ENCODE results near the gene FAM186B. TPM values are rescaled to one million over a fixed set of nuclear protein-coding genes. Genes with fewer than 3 reads are reported as not detected.
A peak's percentile ranks its signal among the peaks of the same experiment; 100 is the strongest.

The FAM186B gene
- total and polyA plus RNA-seq, 2 of the 13 experiments (the other 11 are each of a cell fraction or from before 2014, with no cell fraction given), result 0.07 to 0.20 TPM

DNA sequence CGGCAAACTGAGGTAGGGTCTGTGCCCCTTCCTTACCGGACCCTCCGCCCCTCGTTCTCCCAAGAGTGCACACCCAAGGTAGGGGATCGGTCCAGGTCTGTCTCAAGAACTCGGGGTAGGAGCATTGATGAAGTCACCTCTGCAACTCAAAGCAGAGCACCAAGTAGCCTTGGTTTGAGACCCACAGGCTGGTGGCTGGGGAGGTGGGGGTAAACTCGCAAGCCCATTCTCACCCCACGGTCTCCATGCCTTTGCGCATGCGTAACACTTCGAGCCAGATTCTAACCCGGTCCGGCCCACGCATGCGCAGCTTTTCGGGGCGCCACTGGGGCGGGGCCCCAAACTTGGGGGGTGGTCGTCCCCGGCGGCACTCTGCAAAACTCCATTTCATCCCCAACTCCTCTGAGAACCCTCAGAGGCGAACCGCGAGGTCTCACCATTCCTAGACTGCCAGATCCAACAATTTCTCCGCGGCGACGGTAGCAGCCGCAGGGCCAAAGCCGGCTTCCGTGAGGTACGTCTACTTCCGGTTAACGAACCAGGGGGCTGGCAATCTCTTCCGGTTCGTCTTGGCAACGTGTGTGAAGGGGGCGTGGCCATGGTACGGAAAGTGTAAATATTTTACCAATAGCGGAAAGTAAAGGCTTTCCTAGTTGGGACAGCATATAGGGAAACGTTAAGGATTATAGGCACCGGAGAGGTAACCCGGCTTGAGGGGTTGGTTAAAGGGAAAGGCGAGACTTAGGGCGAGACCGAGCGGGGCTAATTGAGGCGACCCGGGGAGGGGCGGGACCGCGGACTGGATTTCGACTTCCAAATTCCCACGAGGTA lies 37.6 kb downstream of the FAM186B start, which contains the start of gene MCRS1 (continued):
- TF ChIP-seq, protein P1, sequence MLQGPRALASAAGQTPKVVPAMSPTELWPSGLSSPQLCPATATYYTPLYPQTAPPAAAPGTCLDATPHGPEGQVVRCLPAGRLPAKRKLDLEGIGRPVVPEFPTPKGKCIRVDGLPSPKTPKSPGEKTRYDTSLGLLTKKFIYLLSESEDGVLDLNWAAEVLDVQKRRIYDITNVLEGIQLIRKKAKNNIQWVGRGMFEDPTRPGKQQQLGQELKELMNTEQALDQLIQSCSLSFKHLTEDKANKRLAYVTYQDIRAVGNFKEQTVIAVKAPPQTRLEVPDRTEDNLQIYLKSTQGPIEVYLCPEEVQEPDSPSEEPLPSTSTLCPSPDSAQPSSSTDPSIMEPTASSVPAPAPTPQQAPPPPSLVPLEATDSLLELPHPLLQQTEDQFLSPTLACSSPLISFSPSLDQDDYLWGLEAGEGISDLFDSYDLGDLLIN (CRISPR knock-in tag; IDR thresholded peaks at IDR 0.05; ENCODE audit: borderline replicate concordance), result no peak
- TF ChIP-seq ZFY (CRISPR knock-in tag; IDR thresholded peaks at IDR 0.05) (peak; percentile 95), ZNF792 (CRISPR knock-in tag; IDR thresholded peaks at IDR 0.05) (peak; percentile 76), NFIB (CRISPR knock-in tag; IDR thresholded peaks at IDR 0.05; ENCODE audit: borderline replicate concordance) (no peak), AGO1 (IDR thresholded peaks at IDR 0.05; ENCODE audit: low read depth, low read length, poor library complexity, severe bottlenecking) (no peak), DPF2 (CRISPR knock-in tag; IDR thresholded peaks at IDR 0.05; ENCODE audit: borderline replicate concordance, low read depth) (no peak), HES4 (CRISPR knock-in tag; IDR thresholded peaks at IDR 0.05; ENCODE audit: borderline replicate concordance) (no peak), FIP1L1 (IDR thresholded peaks at IDR 0.05; ENCODE audit: borderline replicate concordance, insufficient read depth, low read depth, low read length) (no peak), THAP11 (CRISPR knock-in tag; IDR thresholded peaks at IDR 0.05) (peak; percentile 94), ZFP1 (CRISPR knock-in tag; IDR thresholded peaks at IDR 0.05) (no peak), MATR3 (CRISPR knock-in tag; IDR thresholded peaks at IDR 0.05) (no peak), ZNF143 (CRISPR knock-in tag; IDR thresholded peaks at IDR 0.05) (peak; percentile 41; the same call in 1 of the 2 replicates)
- TF ChIP-seq, protein P2, sequence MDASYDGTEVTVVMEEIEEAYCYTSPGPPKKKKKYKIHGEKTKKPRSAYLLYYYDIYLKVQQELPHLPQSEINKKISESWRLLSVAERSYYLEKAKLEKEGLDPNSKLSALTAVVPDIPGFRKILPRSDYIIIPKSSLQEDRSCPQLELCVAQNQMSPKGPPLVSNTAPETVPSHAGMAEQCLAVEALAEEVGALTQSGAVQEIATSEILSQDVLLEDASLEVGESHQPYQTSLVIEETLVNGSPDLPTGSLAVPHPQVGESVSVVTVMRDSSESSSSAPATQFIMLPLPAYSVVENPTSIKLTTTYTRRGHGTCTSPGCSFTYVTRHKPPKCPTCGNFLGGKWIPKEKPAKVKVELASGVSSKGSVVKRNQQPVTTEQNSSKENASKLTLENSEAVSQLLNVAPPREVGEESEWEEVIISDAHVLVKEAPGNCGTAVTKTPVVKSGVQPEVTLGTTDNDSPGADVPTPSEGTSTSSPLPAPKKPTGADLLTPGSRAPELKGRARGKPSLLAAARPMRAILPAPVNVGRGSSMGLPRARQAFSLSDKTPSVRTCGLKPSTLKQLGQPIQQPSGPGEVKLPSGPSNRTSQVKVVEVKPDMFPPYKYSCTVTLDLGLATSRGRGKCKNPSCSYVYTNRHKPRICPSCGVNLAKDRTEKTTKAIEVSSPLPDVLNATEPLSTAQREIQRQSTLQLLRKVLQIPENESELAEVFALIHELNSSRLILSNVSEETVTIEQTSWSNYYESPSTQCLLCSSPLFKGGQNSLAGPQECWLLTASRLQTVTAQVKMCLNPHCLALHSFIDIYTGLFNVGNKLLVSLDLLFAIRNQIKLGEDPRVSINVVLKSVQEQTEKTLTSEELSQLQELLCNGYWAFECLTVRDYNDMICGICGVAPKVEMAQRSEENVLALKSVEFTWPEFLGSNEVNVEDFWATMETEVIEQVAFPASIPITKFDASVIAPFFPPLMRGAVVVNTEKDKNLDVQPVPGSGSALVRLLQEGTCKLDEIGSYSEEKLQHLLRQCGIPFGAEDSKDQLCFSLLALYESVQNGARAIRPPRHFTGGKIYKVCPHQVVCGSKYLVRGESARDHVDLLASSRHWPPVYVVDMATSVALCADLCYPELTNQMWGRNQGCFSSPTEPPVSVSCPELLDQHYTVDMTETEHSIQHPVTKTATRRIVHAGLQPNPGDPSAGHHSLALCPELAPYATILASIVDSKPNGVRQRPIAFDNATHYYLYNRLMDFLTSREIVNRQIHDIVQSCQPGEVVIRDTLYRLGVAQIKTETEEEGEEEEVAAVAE (CRISPR knock-in tag; IDR thresholded peaks at IDR 0.05; ENCODE audit: borderline replicate concordance), result no peak; the same call in 1 of the 2 replicates
- TF ChIP-seq, protein P3, sequence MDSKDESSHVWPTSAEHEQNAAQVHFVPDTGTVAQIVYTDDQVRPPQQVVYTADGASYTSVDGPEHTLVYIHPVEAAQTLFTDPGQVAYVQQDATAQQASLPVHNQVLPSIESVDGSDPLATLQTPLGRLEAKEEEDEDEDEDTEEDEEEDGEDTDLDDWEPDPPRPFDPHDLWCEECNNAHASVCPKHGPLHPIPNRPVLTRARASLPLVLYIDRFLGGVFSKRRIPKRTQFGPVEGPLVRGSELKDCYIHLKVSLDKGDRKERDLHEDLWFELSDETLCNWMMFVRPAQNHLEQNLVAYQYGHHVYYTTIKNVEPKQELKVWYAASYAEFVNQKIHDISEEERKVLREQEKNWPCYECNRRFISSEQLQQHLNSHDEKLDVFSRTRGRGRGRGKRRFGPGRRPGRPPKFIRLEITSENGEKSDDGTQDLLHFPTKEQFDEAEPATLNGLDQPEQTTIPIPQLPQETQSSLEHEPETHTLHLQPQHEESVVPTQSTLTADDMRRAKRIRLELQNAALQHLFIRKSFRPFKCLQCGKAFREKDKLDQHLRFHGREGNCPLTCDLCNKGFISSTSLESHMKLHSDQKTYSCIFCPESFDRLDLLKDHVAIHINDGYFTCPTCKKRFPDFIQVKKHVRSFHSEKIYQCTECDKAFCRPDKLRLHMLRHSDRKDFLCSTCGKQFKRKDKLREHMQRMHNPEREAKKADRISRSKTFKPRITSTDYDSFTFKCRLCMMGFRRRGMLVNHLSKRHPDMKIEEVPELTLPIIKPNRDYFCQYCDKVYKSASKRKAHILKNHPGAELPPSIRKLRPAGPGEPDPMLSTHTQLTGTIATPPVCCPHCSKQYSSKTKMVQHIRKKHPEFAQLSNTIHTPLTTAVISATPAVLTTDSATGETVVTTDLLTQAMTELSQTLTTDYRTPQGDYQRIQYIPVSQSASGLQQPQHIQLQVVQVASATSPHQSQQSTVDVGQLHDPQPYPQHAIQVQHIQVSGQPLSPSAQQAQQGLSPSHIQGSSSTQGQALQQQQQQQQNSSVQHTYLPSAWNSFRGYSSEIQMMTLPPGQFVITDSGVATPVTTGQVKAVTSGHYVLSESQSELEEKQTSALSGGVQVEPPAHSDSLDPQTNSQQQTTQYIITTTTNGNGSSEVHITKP (CRISPR knock-in tag; IDR thresholded peaks at IDR 0.05; ENCODE audit: low read depth), result no peak
- TF ChIP-seq, protein P4, sequence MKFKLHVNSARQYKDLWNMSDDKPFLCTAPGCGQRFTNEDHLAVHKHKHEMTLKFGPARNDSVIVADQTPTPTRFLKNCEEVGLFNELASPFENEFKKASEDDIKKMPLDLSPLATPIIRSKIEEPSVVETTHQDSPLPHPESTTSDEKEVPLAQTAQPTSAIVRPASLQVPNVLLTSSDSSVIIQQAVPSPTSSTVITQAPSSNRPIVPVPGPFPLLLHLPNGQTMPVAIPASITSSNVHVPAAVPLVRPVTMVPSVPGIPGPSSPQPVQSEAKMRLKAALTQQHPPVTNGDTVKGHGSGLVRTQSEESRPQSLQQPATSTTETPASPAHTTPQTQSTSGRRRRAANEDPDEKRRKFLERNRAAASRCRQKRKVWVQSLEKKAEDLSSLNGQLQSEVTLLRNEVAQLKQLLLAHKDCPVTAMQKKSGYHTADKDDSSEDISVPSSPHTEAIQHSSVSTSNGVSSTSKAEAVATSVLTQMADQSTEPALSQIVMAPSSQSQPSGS (CRISPR knock-in tag; IDR thresholded peaks at IDR 0.05), result 0 out of 2 replicates have a peak, but pooled peaks have one; percentile 59
- TF ChIP-seq, protein P5, sequence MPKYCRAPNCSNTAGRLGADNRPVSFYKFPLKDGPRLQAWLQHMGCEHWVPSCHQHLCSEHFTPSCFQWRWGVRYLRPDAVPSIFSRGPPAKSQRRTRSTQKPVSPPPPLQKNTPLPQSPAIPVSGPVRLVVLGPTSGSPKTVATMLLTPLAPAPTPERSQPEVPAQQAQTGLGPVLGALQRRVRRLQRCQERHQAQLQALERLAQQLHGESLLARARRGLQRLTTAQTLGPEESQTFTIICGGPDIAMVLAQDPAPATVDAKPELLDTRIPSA (CRISPR knock-in tag; IDR thresholded peaks at IDR 0.05; ENCODE audit: borderline replicate concordance), result peak; percentile 23; the same call in 1 of the 2 replicates
